GM12878 (cell line): ENCODE measurements around the gene GSK3A. TPM values are rescaled to one million over a fixed set of nuclear protein-coding genes. Genes with fewer than 3 reads are reported as not detected.

Experiments
- ATAC-seq: fragments of 200-7000 bp; cut with Tn5 transposase; 3 replicates; pipeline ENCODE4 v1.9.1; 2020; ENCODE audit warnings: mild to moderate bottlenecking, moderate library complexity
- BruUV-seq: library from RNA; stranded (reverse); fragments of 400-500 nt; replicated peaks from 2 replicates; lab custom pipeline; 2021; lab: Mats Ljungman, UMichigan
- CTCF ChIA-PET: fragments of 300-600 bp; sonication (Branson Sonifier 250); formaldehyde crosslinking; extraction: SDS; loops from one replicate; lab custom pipeline; 2021; ENCODE audit warnings: inconsistent platforms; lab: Yijun Ruan, JAX
- POLR2A ChIA-PET: fragments of 350-600 bp; formaldehyde crosslinking; extraction: SDS; loops from one replicate; lab custom pipeline; 2021; ENCODE audit warnings: inconsistent platforms; lab: Charles Lee
- RAD21 ChIA-PET: fragments of 300-600 bp; sonication (Branson Sonifier 250); formaldehyde crosslinking; loops from one replicate; lab custom pipeline; 2023; ENCODE audit warnings: antibody characterized with exemption; ENCODE audit not compliant: unreplicated experiment; lab: Charles Lee
- SMC1A ChIA-PET: fragments of 300-600 bp; sonication (Branson Sonifier 250); formaldehyde crosslinking; loops from one replicate; lab custom pipeline; 2023; ENCODE audit not compliant: unreplicated experiment, uncharacterized antibody; lab: Charles Lee
- DNase-seq: peaks from one replicate; pipeline ENCODE4 v3.0.0-alpha.2; 2011; ENCODE audit warnings: low read depth, low spot score
- FAIRE-seq: peaks from 3 replicates; lab custom pipeline; 2011; peaks lifted over from hg19 to GRCh38; lab: Jason Lieb, UNC
- H2AFZ ChIP-seq: 2 replicates; pipeline ENCODE4 v1.6.0; 2011; ENCODE audit warnings: low read depth, low read length, control low read depth; ENCODE audit not compliant: control insufficient read depth
- H3K27ac ChIP-seq: 2 replicates; pipeline ENCODE4 v1.5.1; 2011; ENCODE audit warnings: control low read depth; ENCODE audit not compliant: control insufficient read depth, insufficient read depth
- H3K27me3 ChIP-seq, 2 experiments: replicated peaks in 1 of 2; 2 replicates each; pipeline versions ENCODE4 v1.6.0 to v1.6.1; 2011; ENCODE audit warnings: low read length in 1 of 2; ENCODE audit not compliant: control insufficient read depth in 2 of 2, insufficient read depth in 2 of 2
- H3K36me3 ChIP-seq, 2 experiments: 2 replicates each; pipeline ENCODE4 v1.5.1; 2011; ENCODE audit warnings: low read length in 1 of 2; ENCODE audit not compliant: control insufficient read depth in 2 of 2, insufficient read depth in 2 of 2
- H3K4me1 ChIP-seq: 2 replicates; pipeline ENCODE4 v1.6.1; 2011; ENCODE audit warnings: mild to moderate bottlenecking, low read length, moderate library complexity, mixed read lengths; ENCODE audit not compliant: control insufficient read depth, insufficient read depth
- H3K4me2 ChIP-seq: 2 replicates; pipeline ENCODE4 v1.6.0; 2011; ENCODE audit warnings: control low read depth; ENCODE audit not compliant: control insufficient read depth, insufficient read depth
- H3K4me3 ChIP-seq: fragments of 200-600 bp; sonication (generic); 2 replicates; pipeline ENCODE4 v1.5.1; 2016
- H3K79me2 ChIP-seq: 2 replicates; pipeline ENCODE4 v1.6.0; 2011; ENCODE audit warnings: low read length; ENCODE audit not compliant: control insufficient read depth, insufficient read depth
- H3K9ac ChIP-seq: 2 replicates; pipeline ENCODE4 v1.8.0; 2011; ENCODE audit warnings: low read length, control low read depth, mixed read lengths; ENCODE audit not compliant: control insufficient read depth, insufficient read depth
- H3K9me3 ChIP-seq: replicated peaks from 3 replicates; pipeline ENCODE4 v1.5.1; 2011; ENCODE audit warnings: mild to moderate bottlenecking, low read length; ENCODE audit not compliant: control insufficient read depth, insufficient read depth
- H4K20me1 ChIP-seq: 2 replicates; pipeline ENCODE4 v1.6.0; 2011; ENCODE audit not compliant: control insufficient read depth, insufficient read depth
- ATF7 ChIP-seq: fragments of 450-650 bp; IDR thresholded peaks from 2 replicates; pipeline ENCODE4 v1.6.1; 2016; ENCODE audit warnings: low read depth, mild to moderate bottlenecking
- BMI1 ChIP-seq: fragments of 450-650 bp; IDR thresholded peaks from 2 replicates; pipeline ENCODE4 v1.6.1; 2016; ENCODE audit warnings: mild to moderate bottlenecking, moderate library complexity, borderline replicate concordance
- CHD1 ChIP-seq: IDR thresholded peaks from 2 replicates; pipeline ENCODE4 v1.6.1; 2012; ENCODE audit warnings: low read depth, low read length, improper control_type of control experiment
- ETV6 ChIP-seq, 2 experiments: fragments of 450-650 bp in 1 of 2; IDR thresholded peaks in 1 of 2; conservative IDR thresholded peaks in 1 of 2; 2 replicates each; pipeline ENCODE4 v1.6.1; 2014; ENCODE audit warnings: antibody characterized with exemption in 1 of 2, borderline replicate concordance in 1 of 2, low read depth in 1 of 2, mild to moderate bottlenecking in 1 of 2, moderate library complexity in 1 of 2
- FOXK2 ChIP-seq: fragments of 450-650 bp; IDR thresholded peaks from 2 replicates; pipeline ENCODE4 v1.6.1; 2017; ENCODE audit warnings: mild to moderate bottlenecking, moderate library complexity
- HDAC2 ChIP-seq: fragments of 200-600 bp; sonication (generic); IDR thresholded peaks from 2 replicates; pipeline ENCODE4 v1.6.1; 2017
- HSF1 ChIP-seq: fragments of 150-350 bp; IDR thresholded peaks from 2 replicates; pipeline ENCODE4 v1.6.1; 2014; ENCODE audit warnings: mild to moderate bottlenecking, low read depth, low read length
- NFYA ChIP-seq: IDR thresholded peaks from 2 replicates; pipeline ENCODE4 v1.6.1; 2011; ENCODE audit warnings: low read depth, mild to moderate bottlenecking, low read length, improper control_type of control experiment, borderline replicate concordance
- RBBP5 ChIP-seq: fragments of 200-600 bp; sonication (generic); conservative IDR thresholded peaks from 2 replicates; pipeline ENCODE4 v1.6.1; 2016
- RCOR1 ChIP-seq: conservative IDR thresholded peaks from 2 replicates; pipeline ENCODE4 v1.6.1; 2012; ENCODE audit warnings: low read depth, low read length, improper control_type of control experiment
- SIX5 ChIP-seq: IDR thresholded peaks from 2 replicates; pipeline ENCODE4 v1.6.1; 2011; ENCODE audit warnings: mild to moderate bottlenecking, low read depth, low read length, moderate library complexity; ENCODE audit not compliant: severe bottlenecking
- SP1 ChIP-seq: IDR thresholded peaks from one replicate; pipeline ENCODE4 v1.6.1; 2011; ENCODE audit warnings: low read depth, low read length
- TCF12 ChIP-seq: IDR thresholded peaks from 2 replicates; pipeline ENCODE4 v1.6.1; 2011; ENCODE audit warnings: low read depth, mild to moderate bottlenecking, low read length
- ZBED1 ChIP-seq: IDR thresholded peaks from 2 replicates; pipeline ENCODE4 v1.6.1; 2016; ENCODE audit warnings: borderline replicate concordance
- WGBS: methylation state at CpG from one replicate; pipeline ENCODE4 v1.1.6; 2016; ENCODE audit warnings: low lambda C conversion rate; ENCODE audit not compliant: insufficient replicate concordance, insufficient coverage; ENCODE audit errors: missing lambda C conversion rate; 5-methylcytosine and 5-hydroxymethylcytosine counted together
- in situ Hi-C: fragments of 300-500 bp; cut with MboI; formaldehyde crosslinking; loops from 9 replicates; pipeline ENCODE4 v1.14.3; 2018; ENCODE audit warnings: mixed read lengths
- intact Hi-C: fragments of 100-400 bp; cut with micrococcal nuclease; formaldehyde crosslinking; loops from one replicate; pipeline ENCODE4 v1.14.2; 2022; ENCODE audit not compliant: unreplicated experiment
- polyA plus RNA-seq, 11 experiments: library from polyadenylated mRNA; depleted of rRNA in 4 of 11; unstranded in 6 of 11; stranded (reverse) in 5 of 11; fragments of >200 nt; fragmentation: Nextera tagmentation in 4 of 11; fragmentation: Illumina TruSeq in 1 of 11; extraction: Ambion mirVana in 4 of 11; extraction: Trizol in 1 of 11; gene quantifications; 1 replicate in 1 of 11; 2 replicates in 10 of 11; pipeline versions ENCODE4 v1.2.1 to v1.2.3, GENCODE V29; 2011 to 2016; ENCODE audit warnings: inconsistent platforms in 2 of 11, missing spikeins in 2 of 11, low read depth in 1 of 11
- total RNA-seq, 4 experiments: library from RNA; depleted of rRNA in 3 of 4; stranded (reverse); fragments of >200 nt in 3 of 4; fragmentation: Illumina TruSeq in 1 of 4; extraction: Trizol in 1 of 4; gene quantifications; 2 replicates each; pipeline versions ENCODE4 v1.2.1 to v1.2.3, GENCODE V29; 2013 to 2021
- TF ChIP-seq, protein P1 (sequence below): fragments of 450-650 bp; IDR thresholded peaks from 2 replicates; pipeline ENCODE4 v1.6.1; 2018; ENCODE audit warnings: mild to moderate bottlenecking, low read depth, moderate library complexity; ENCODE audit not compliant: partially characterized antibody
- TF ChIP-seq, protein P2 (sequence below): fragments of 450-650 bp; IDR thresholded peaks from 2 replicates; pipeline ENCODE4 v1.6.1; 2016; ENCODE audit warnings: mild to moderate bottlenecking
- TF ChIP-seq, protein P3 (sequence below), 3 experiments: IDR thresholded peaks in 2 of 3; conservative IDR thresholded peaks in 1 of 3; 2 replicates each; pipeline ENCODE4 v1.5.1; 2011; ENCODE audit warnings: low read depth in 3 of 3, low read length in 3 of 3, mild to moderate bottlenecking in 3 of 3, control low read depth in 2 of 3, moderate library complexity in 2 of 3, inconsistent platforms in 1 of 3, mixed read lengths in 1 of 3; ENCODE audit not compliant: control insufficient read depth in 2 of 3, insufficient read depth in 1 of 3; ENCODE audit errors: extremely low read depth in 1 of 3

GSK3A gene
- total and polyA plus RNA-seq, 10 of the 15 experiments (the other 5 are each of a cell fraction or from before 2014, with no cell fraction given), result 1.00 to 47.9 (median 15.2) TPM

GRCh38 chr19:42204664-42205063 lies 37.7 kb downstream of the GSK3A start:
- peaks cover 35% of the 10 kb centered on the region for H3K4me1 ChIP-seq
- H3K36me3 ChIP-seq, result peaks cover 26 to 38% of the 10 kb centered on the region in 2 experiments
- FAIRE-seq, result no peak
- BruUV-seq, result no TSS peak
- RAD21 ChIA-PET, result no interaction called here
- H4K20me1 ChIP-seq, result no peaks in the 10 kb centered on the region
- no peak for DNase-seq
- no peak overlapping the region for H3K4me2 ChIP-seq
- H3K27me3 ChIP-seq, result no peaks in the 10 kb centered on the region
- SMC1A ChIA-PET, result no interaction called here
- H3K4me3 ChIP-seq, result no peak overlapping the region
- H3K9me3 ChIP-seq, result no peaks in the 10 kb centered on the region
- H2AFZ ChIP-seq, result no peak overlapping the region
- peaks cover 9% of the 10 kb centered on the region for H3K79me2 ChIP-seq
- CTCF ChIA-PET, result no interaction called here
- no peak overlapping the region for H3K27ac ChIP-seq
- POLR2A ChIA-PET, result interaction anchor here (0.6 kb wide), 1 partner anchor 103 kb away, joined by 3 read pairs; no protein-coding TSS in a partner anchor
- no peak overlapping the region for H3K9ac ChIP-seq
- WGBS, result 88% methylated on average over 5 of the region's 6 CpGs
- intact Hi-C loops (no loop called here), in situ Hi-C loops (no loop called here)
- ATAC-seq, result no peak
- TF ChIP-seq FOXK2, result no peak
- no peak for TF ChIP-seq ATF7
- TF ChIP-seq, protein P1, sequence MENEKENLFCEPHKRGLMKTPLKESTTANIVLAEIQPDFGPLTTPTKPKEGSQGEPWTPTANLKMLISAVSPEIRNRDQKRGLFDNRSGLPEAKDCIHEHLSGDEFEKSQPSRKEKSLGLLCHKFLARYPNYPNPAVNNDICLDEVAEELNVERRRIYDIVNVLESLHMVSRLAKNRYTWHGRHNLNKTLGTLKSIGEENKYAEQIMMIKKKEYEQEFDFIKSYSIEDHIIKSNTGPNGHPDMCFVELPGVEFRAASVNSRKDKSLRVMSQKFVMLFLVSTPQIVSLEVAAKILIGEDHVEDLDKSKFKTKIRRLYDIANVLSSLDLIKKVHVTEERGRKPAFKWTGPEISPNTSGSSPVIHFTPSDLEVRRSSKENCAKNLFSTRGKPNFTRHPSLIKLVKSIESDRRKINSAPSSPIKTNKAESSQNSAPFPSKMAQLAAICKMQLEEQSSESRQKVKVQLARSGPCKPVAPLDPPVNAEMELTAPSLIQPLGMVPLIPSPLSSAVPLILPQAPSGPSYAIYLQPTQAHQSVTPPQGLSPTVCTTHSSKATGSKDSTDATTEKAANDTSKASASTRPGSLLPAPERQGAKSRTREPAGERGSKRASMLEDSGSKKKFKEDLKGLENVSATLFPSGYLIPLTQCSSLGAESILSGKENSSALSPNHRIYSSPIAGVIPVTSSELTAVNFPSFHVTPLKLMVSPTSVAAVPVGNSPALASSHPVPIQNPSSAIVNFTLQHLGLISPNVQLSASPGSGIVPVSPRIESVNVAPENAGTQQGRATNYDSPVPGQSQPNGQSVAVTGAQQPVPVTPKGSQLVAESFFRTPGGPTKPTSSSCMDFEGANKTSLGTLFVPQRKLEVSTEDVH, result no peak
- TF ChIP-seq, protein P2, sequence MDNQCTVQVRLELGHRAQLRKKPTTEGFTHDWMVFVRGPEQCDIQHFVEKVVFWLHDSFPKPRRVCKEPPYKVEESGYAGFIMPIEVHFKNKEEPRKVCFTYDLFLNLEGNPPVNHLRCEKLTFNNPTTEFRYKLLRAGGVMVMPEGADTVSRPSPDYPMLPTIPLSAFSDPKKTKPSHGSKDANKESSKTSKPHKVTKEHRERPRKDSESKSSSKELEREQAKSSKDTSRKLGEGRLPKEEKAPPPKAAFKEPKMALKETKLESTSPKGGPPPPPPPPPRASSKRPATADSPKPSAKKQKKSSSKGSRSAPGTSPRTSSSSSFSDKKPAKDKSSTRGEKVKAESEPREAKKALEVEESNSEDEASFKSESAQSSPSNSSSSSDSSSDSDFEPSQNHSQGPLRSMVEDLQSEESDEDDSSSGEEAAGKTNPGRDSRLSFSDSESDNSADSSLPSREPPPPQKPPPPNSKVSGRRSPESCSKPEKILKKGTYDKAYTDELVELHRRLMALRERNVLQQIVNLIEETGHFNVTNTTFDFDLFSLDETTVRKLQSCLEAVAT, result no peak
- no peak for TF ChIP-seq HDAC2
- no peak for TF ChIP-seq ZBED1
- no peak for TF ChIP-seq CHD1
- TF ChIP-seq, protein P3, sequence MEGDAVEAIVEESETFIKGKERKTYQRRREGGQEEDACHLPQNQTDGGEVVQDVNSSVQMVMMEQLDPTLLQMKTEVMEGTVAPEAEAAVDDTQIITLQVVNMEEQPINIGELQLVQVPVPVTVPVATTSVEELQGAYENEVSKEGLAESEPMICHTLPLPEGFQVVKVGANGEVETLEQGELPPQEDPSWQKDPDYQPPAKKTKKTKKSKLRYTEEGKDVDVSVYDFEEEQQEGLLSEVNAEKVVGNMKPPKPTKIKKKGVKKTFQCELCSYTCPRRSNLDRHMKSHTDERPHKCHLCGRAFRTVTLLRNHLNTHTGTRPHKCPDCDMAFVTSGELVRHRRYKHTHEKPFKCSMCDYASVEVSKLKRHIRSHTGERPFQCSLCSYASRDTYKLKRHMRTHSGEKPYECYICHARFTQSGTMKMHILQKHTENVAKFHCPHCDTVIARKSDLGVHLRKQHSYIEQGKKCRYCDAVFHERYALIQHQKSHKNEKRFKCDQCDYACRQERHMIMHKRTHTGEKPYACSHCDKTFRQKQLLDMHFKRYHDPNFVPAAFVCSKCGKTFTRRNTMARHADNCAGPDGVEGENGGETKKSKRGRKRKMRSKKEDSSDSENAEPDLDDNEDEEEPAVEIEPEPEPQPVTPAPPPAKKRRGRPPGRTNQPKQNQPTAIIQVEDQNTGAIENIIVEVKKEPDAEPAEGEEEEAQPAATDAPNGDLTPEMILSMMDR (IDR thresholded peaks at IDR 0.05 in 2 of 3, conservative IDR thresholded peaks at IDR 0.05 in 1 of 3; ENCODE audit: control insufficient read depth in 2 of 3, extremely low read depth in 1 of 3, insufficient read depth in 1 of 3, low read depth in 3 of 3, low read length in 3 of 3), result no peak
- no peak for TF ChIP-seq SIX5
- TF ChIP-seq BMI1, result no peak
- TF ChIP-seq NFYA, result no peak
- no peak for TF ChIP-seq TCF12
- TF ChIP-seq ETV6 (conservative IDR thresholded peaks at IDR 0.05 in 1 of 2, IDR thresholded peaks at IDR 0.05 in 1 of 2; ENCODE audit: borderline replicate concordance in 1 of 2, low read depth in 1 of 2), result no peak
- no peak for TF ChIP-seq RBBP5
- no peak for TF ChIP-seq RCOR1
- TF ChIP-seq HSF1, result no peak
- TF ChIP-seq SP1, result no peak
